Liver (tissue), 9 donors: Measurements from ENCODE around the gene GRAMD4. TPM values are rescaled to one million over a fixed set of nuclear protein-coding genes. Genes with fewer than 3 reads are reported as not detected.

Experiments
- DNase-seq: peaks from one replicate; pipeline ENCODE4 v3.0.0-alpha.2; 2017; ENCODE audit warnings: low spot score
- H3K27ac ChIP-seq, 2 donors: one replicate each; pipeline ENCODE4 v1.7.0; 2013; ENCODE audit warnings: inconsistent platforms in 2 of 2, low read length in 2 of 2, control low read depth in 1 of 2, low read depth in 1 of 2, mild to moderate bottlenecking in 1 of 2
- H3K27me3 ChIP-seq, 4 donors: one replicate each; pipeline versions ENCODE4 v1.6.1 to v1.7.0; 2013; ENCODE audit warnings: low read length in 3 of 4, inconsistent platforms in 1 of 4, mild to moderate bottlenecking in 1 of 4, moderate library complexity in 1 of 4; ENCODE audit not compliant: control insufficient read depth in 4 of 4, insufficient read depth in 4 of 4
- H3K36me3 ChIP-seq, 4 donors: one replicate each; pipeline versions ENCODE4 v1.6.1 to v1.7.0; 2013; ENCODE audit warnings: low read length in 3 of 4, mild to moderate bottlenecking in 3 of 4, low read depth in 1 of 4, moderate library complexity in 1 of 4; ENCODE audit not compliant: control insufficient read depth in 4 of 4, insufficient read depth in 3 of 4
- H3K4me1 ChIP-seq, 4 donors: one replicate each; pipeline versions ENCODE4 v1.6.1 to v1.7.0; 2013; ENCODE audit warnings: low read length in 3 of 4, mild to moderate bottlenecking in 3 of 4, moderate library complexity in 1 of 4; ENCODE audit not compliant: control insufficient read depth in 4 of 4, insufficient read depth in 4 of 4
- H3K4me3 ChIP-seq, 3 donors: one replicate each; pipeline versions ENCODE4 v1.6.1 to v1.7.0; 2013; ENCODE audit warnings: low read length in 3 of 3, control low read depth in 1 of 3, low read depth in 1 of 3, mild to moderate bottlenecking in 1 of 3
- H3K9ac ChIP-seq, 2 donors: one replicate each; pipeline ENCODE4 v1.7.0; 2013; ENCODE audit warnings: low read length in 2 of 2, mild to moderate bottlenecking in 2 of 2, moderate library complexity in 2 of 2, control low read depth in 1 of 2, low read depth in 1 of 2
- H3K9me3 ChIP-seq, 4 donors: one replicate each; pipeline versions ENCODE4 v1.6.1 to v1.7.0; 2013; ENCODE audit warnings: low read length in 3 of 4; ENCODE audit not compliant: control insufficient read depth in 4 of 4
- FOXA2 ChIP-seq: IDR thresholded peaks from 2 replicates; pipeline ENCODE4 v1.6.1; 2016; ENCODE audit warnings: antibody characterized with exemption
- HNF4A ChIP-seq, 2 donors: conservative IDR thresholded peaks; 2 replicates each; pipeline ENCODE4 v1.6.1; 2016; ENCODE audit warnings: antibody characterized with exemption in 2 of 2, mild to moderate bottlenecking in 2 of 2
- JUND ChIP-seq, 2 donors: IDR thresholded peaks; 2 replicates each; pipeline ENCODE4 v1.6.1; 2016; ENCODE audit warnings: antibody characterized with exemption in 2 of 2
- NR2F2 ChIP-seq: IDR thresholded peaks from 2 replicates; pipeline ENCODE4 v1.6.1; 2016; ENCODE audit warnings: antibody characterized with exemption
- RAD21 ChIP-seq, 2 donors: IDR thresholded peaks; 2 replicates each; pipeline ENCODE4 v1.6.1; 2016; ENCODE audit warnings: antibody characterized with exemption in 2 of 2, mild to moderate bottlenecking in 2 of 2
- RXRA ChIP-seq, 2 donors: IDR thresholded peaks; 2 replicates each; pipeline ENCODE4 v1.6.1; 2017 to 2018; ENCODE audit warnings: antibody characterized with exemption in 2 of 2, mild to moderate bottlenecking in 1 of 2
- SP1 ChIP-seq: IDR thresholded peaks from 2 replicates; pipeline ENCODE4 v1.6.1; 2018; ENCODE audit warnings: antibody characterized with exemption, mild to moderate bottlenecking
- TAF1 ChIP-seq: conservative IDR thresholded peaks from 2 replicates; pipeline ENCODE4 v1.6.1; 2016; ENCODE audit warnings: antibody characterized with exemption, mild to moderate bottlenecking
- WGBS: extraction: QIAGEN DNeasy Blood & Tissue Kit; methylation state at CpG from one replicate; pipeline ENCODE4 v1.1.7; 2013; 5-methylcytosine and 5-hydroxymethylcytosine counted together
- polyA plus RNA-seq, 2 donors: library from polyadenylated mRNA; stranded (reverse) in 1 of 2; unstranded in 1 of 2; fragments of 200-250 nt in 1 of 2; fragments of >200 nt in 1 of 2; fragmentation: Nextera tagmentation in 1 of 2; extraction: Ambion mirVana in 1 of 2; gene quantifications; one replicate each; pipeline versions ENCODE4 v1.2.1 to v1.2.3, GENCODE V29; 2013 to 2015
- total RNA-seq, 2 donors: library from RNA; depleted of rRNA; stranded (reverse); fragments of >200 nt; gene quantifications; one replicate each; pipeline ENCODE4 v1.2.3, GENCODE V29; 2014
- TF ChIP-seq, protein P1 (sequence below): IDR thresholded peaks from 2 replicates; pipeline ENCODE4 v1.6.1; 2016; ENCODE audit warnings: antibody characterized with exemption, mild to moderate bottlenecking
- TF ChIP-seq, protein P2 (sequence below): fragments of 150-350 bp; IDR thresholded peaks from 2 replicates; pipeline ENCODE4 v1.5.1; 2017; ENCODE audit warnings: improper control_type of control experiment, low read depth, low read length; ENCODE audit not compliant: missing input control
- TF ChIP-seq, protein P3 (sequence below): IDR thresholded peaks from 2 replicates; pipeline ENCODE4 v1.6.1; 2016; ENCODE audit warnings: antibody characterized with exemption
- TF ChIP-seq, protein P4 (sequence below): IDR thresholded peaks from 2 replicates; pipeline ENCODE4 v1.6.1; 2016; ENCODE audit warnings: antibody characterized with exemption
- TF ChIP-seq, protein P5 (sequence below): IDR thresholded peaks from 2 replicates; pipeline ENCODE4 v1.6.1; 2016; ENCODE audit warnings: antibody characterized with exemption
- donor health status: healthy.
- donor health status: healthy.
- donor health status: healthy.
- donor health status: healthy.
- donor health status: healthy.

Gene GRAMD4
- total and polyA plus RNA-seq, 4 donors: 2.7 to 53.5 (median 21.6) TPM

DNA sequence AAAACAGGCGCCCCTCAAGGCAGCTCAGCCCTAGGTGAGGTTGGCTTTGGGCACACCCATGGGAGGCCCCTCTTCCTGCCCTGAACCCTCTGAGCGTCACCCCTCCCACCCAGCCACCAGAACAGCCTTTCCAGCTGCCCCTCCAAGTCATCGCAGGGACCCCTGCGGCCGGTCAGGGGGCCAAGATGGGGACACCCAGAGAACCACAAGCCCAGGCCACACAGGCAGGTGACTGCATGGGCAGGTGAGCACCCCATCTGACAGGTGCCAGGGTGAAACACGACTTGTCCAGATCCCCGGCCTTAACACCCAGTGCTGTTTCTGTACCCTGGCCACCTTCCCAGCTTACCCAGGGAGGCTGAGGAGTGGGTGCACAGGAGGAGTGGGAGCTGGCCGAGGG lies 24.6 kb upstream of the GRAMD4 start:
- H3K4me1 ChIP-seq: no peaks in the 10 kb centered on the region
- H3K9ac ChIP-seq: no peak overlapping the region
- H3K27me3 ChIP-seq: no peaks in the 10 kb centered on the region
- no peak overlapping the region for H3K27ac ChIP-seq
- no peak overlapping the region for H3K4me3 ChIP-seq
- H3K9me3 ChIP-seq: no peaks in the 10 kb centered on the region
- H3K36me3 ChIP-seq: no peaks in the 10 kb centered on the region
- 96% methylated on average over 8 of the region's 8 CpGs for WGBS
- no peak for DNase-seq
- TF ChIP-seq SP1: no peak
- TF ChIP-seq, protein P1, sequence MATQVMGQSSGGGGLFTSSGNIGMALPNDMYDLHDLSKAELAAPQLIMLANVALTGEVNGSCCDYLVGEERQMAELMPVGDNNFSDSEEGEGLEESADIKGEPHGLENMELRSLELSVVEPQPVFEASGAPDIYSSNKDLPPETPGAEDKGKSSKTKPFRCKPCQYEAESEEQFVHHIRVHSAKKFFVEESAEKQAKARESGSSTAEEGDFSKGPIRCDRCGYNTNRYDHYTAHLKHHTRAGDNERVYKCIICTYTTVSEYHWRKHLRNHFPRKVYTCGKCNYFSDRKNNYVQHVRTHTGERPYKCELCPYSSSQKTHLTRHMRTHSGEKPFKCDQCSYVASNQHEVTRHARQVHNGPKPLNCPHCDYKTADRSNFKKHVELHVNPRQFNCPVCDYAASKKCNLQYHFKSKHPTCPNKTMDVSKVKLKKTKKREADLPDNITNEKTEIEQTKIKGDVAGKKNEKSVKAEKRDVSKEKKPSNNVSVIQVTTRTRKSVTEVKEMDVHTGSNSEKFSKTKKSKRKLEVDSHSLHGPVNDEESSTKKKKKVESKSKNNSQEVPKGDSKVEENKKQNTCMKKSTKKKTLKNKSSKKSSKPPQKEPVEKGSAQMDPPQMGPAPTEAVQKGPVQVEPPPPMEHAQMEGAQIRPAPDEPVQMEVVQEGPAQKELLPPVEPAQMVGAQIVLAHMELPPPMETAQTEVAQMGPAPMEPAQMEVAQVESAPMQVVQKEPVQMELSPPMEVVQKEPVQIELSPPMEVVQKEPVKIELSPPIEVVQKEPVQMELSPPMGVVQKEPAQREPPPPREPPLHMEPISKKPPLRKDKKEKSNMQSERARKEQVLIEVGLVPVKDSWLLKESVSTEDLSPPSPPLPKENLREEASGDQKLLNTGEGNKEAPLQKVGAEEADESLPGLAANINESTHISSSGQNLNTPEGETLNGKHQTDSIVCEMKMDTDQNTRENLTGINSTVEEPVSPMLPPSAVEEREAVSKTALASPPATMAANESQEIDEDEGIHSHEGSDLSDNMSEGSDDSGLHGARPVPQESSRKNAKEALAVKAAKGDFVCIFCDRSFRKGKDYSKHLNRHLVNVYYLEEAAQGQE: no peak
- TF ChIP-seq, protein P2, sequence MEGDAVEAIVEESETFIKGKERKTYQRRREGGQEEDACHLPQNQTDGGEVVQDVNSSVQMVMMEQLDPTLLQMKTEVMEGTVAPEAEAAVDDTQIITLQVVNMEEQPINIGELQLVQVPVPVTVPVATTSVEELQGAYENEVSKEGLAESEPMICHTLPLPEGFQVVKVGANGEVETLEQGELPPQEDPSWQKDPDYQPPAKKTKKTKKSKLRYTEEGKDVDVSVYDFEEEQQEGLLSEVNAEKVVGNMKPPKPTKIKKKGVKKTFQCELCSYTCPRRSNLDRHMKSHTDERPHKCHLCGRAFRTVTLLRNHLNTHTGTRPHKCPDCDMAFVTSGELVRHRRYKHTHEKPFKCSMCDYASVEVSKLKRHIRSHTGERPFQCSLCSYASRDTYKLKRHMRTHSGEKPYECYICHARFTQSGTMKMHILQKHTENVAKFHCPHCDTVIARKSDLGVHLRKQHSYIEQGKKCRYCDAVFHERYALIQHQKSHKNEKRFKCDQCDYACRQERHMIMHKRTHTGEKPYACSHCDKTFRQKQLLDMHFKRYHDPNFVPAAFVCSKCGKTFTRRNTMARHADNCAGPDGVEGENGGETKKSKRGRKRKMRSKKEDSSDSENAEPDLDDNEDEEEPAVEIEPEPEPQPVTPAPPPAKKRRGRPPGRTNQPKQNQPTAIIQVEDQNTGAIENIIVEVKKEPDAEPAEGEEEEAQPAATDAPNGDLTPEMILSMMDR: no peak
- TF ChIP-seq FOXA2: no peak
- no peak for TF ChIP-seq RXRA (IDR thresholded peaks at IDR 0.05)
- TF ChIP-seq, protein P3, sequence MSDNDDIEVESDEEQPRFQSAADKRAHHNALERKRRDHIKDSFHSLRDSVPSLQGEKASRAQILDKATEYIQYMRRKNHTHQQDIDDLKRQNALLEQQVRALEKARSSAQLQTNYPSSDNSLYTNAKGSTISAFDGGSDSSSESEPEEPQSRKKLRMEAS: no peak
- TF ChIP-seq TAF1: no peak
- TF ChIP-seq, protein P4, sequence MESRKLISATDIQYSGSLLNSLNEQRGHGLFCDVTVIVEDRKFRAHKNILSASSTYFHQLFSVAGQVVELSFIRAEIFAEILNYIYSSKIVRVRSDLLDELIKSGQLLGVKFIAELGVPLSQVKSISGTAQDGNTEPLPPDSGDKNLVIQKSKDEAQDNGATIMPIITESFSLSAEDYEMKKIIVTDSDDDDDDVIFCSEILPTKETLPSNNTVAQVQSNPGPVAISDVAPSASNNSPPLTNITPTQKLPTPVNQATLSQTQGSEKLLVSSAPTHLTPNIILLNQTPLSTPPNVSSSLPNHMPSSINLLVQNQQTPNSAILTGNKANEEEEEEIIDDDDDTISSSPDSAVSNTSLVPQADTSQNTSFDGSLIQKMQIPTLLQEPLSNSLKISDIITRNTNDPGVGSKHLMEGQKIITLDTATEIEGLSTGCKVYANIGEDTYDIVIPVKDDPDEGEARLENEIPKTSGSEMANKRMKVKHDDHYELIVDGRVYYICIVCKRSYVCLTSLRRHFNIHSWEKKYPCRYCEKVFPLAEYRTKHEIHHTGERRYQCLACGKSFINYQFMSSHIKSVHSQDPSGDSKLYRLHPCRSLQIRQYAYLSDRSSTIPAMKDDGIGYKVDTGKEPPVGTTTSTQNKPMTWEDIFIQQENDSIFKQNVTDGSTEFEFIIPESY: no peak
- TF ChIP-seq JUND (IDR thresholded peaks at IDR 0.05): no peak
- TF ChIP-seq NR2F2: no peak
- no peak for TF ChIP-seq RAD21 (IDR thresholded peaks at IDR 0.05)
- TF ChIP-seq, protein P5, sequence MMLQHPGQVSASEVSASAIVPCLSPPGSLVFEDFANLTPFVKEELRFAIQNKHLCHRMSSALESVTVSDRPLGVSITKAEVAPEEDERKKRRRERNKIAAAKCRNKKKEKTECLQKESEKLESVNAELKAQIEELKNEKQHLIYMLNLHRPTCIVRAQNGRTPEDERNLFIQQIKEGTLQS: no peak
- no peak for TF ChIP-seq HNF4A (conservative IDR thresholded peaks at IDR 0.05)

DNA sequence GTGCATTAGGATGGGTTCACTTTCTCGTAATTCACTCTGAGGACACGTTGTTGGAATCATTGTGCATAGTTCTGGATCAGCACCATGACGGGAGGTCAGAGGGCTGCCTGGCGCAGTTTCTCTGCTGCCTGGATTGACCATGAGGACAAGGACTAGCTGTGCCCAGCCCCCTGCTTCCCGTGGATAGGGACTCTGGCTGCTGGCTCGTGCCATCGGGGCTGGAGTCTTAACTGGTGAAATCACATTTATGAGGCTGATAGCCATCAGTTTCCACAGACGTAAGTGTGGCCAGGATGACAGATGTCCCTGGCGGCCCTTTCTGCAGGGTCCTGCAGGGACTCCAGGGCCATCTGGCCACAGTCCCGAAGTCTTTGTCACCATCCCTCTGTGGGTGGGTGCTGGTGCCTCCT lies 24.1 kb upstream of the GRAMD4 start:
- H3K4me1 ChIP-seq: no peaks in the 10 kb centered on the region
- no peaks in the 10 kb centered on the region for H3K36me3 ChIP-seq
- no peaks in the 10 kb centered on the region for H3K9me3 ChIP-seq
- peak; percentile 46 for TF ChIP-seq NR2F2
- TF ChIP-seq, protein P3: no peak
- no peak for DNase-seq
- no peak overlapping the region for H3K27ac ChIP-seq
- H3K9ac ChIP-seq: no peak overlapping the region
- no peaks in the 10 kb centered on the region for H3K27me3 ChIP-seq
- WGBS: 76% methylated on average over 10 of the region's 10 CpGs
- H3K4me3 ChIP-seq: no peak overlapping the region
